HCT116 (cell line): ENCODE data around the gene PLP2. TPM values are rescaled to one million over a fixed set of nuclear protein-coding genes. Genes with fewer than 3 reads are reported as not detected.
A peak's percentile ranks its signal among the peaks of the same experiment; 100 is the strongest.

ENCODE experiments used
- ATAC-seq: fragments of 200-7000 bp; cut with Tn5 transposase; 2 replicates; pipeline ENCODE4 v1.9.1; 2020; ENCODE audit warnings: mild to moderate bottlenecking, moderate library complexity
- BruUV-seq: library from RNA; stranded (reverse); fragments of 400-500 nt; replicated peaks from 2 replicates; lab custom pipeline; 2021; lab: Mats Ljungman, UMichigan
- CTCF ChIA-PET: fragments of 300-600 bp; sonication (Branson Sonifier 250); formaldehyde crosslinking; loops from one replicate; lab custom pipeline; 2021; ENCODE audit warnings: antibody characterized with exemption; lab: Charles Lee
- POLR2A ChIA-PET: fragments of 300-600, 350-600 bp; sonication (Branson Sonifier 250); formaldehyde crosslinking; loops from one replicate; lab custom pipeline; 2021; ENCODE audit warnings: antibody characterized with exemption; lab: Charles Lee
- RAD21 ChIA-PET, 2 experiments: fragments of 300-600 bp; sonication (Branson Sonifier 250); formaldehyde crosslinking; loops; one replicate each; lab custom pipeline; 2023; ENCODE audit warnings: low total read pairs in 2 of 2; ENCODE audit not compliant: uncharacterized antibody in 2 of 2, unreplicated experiment in 2 of 2, low non-redundant PET in 1 of 2; lab: Charles Lee
- DNase-seq: peaks from one replicate; pipeline ENCODE4 v3.0.0-alpha.2; 2010; ENCODE audit warnings: low read depth, low spot score
- H2AFZ ChIP-seq: fragments of 200-600 bp; shearing (Covaris generic), sonication (generic); 2 replicates; pipeline ENCODE4 v1.6.1; 2017; ENCODE audit warnings: low read depth, mixed run types, mixed read lengths, antibody characterized with exemption, low read length; ENCODE audit not compliant: poor library complexity, severe bottlenecking
- H3K27ac ChIP-seq: 2 replicates; pipeline ENCODE4 v1.5.1; 2012; ENCODE audit warnings: low read depth, low read length
- H3K27me3 ChIP-seq: fragments of 200-600 bp; sonication (generic); 2 replicates; pipeline ENCODE4 v1.6.1; 2016; ENCODE audit warnings: mixed run types, low read length, mixed read lengths; ENCODE audit not compliant: insufficient read depth
- H3K36me3 ChIP-seq, 2 experiments: fragments of 200-500 bp in 1 of 2; fragments of 200-600 bp in 1 of 2; sonication (Bioruptor generic) in 1 of 2; sonication (generic) in 1 of 2; 2 replicates each; pipeline versions ENCODE4 v1.5.1 to v1.6.1; 2014 to 2016; ENCODE audit warnings: low read length in 2 of 2, inconsistent platforms in 1 of 2, mixed read lengths in 1 of 2, mixed run types in 1 of 2; ENCODE audit not compliant: insufficient read depth in 2 of 2, control insufficient read depth in 1 of 2
- H3K4me1 ChIP-seq, 2 experiments: fragments of 200-600 bp in 1 of 2; sonication (generic) in 1 of 2; 2 replicates each; pipeline versions ENCODE4 v1.5.1 to v1.6.1; 2012 to 2017; ENCODE audit warnings: low read length in 2 of 2, inconsistent platforms in 1 of 2, mild to moderate bottlenecking in 1 of 2, mixed read lengths in 1 of 2, mixed run types in 1 of 2, moderate library complexity in 1 of 2; ENCODE audit not compliant: insufficient read depth in 2 of 2, control insufficient read depth in 1 of 2
- H3K4me2 ChIP-seq: fragments of 200-600 bp; sonication (generic); 2 replicates; pipeline ENCODE4 v1.6.1; 2017; ENCODE audit warnings: mixed run types, low read length, mixed read lengths
- H3K4me3 ChIP-seq, 2 experiments: fragments of 200-600 bp in 1 of 2; sonication (generic) in 1 of 2; replicated peaks in 1 of 2; 2 replicates each; pipeline ENCODE4 v1.5.1; 2011 to 2016; ENCODE audit warnings: low read length in 2 of 2, control low read depth in 1 of 2, low read depth in 1 of 2, mild to moderate bottlenecking in 1 of 2, mixed read lengths in 1 of 2, mixed run types in 1 of 2
- H3K79me2 ChIP-seq: fragments of 200-600 bp; sonication (generic); 2 replicates; pipeline ENCODE4 v1.6.1; 2017; ENCODE audit warnings: mild to moderate bottlenecking, mixed run types, low read length, moderate library complexity, mixed read lengths; ENCODE audit not compliant: insufficient read depth
- H3K9ac ChIP-seq: fragments of 200-600 bp; sonication (generic); 2 replicates; pipeline ENCODE4 v1.6.1; 2016; ENCODE audit warnings: low read length, mixed read lengths
- H3K9me2 ChIP-seq: fragments of 200-600 bp; sonication (generic), shearing (Covaris generic); 2 replicates; pipeline ENCODE4 v1.6.1; 2017; ENCODE audit warnings: mixed run types, mild to moderate bottlenecking, moderate library complexity; ENCODE audit not compliant: insufficient read depth
- H3K9me3 ChIP-seq, 2 experiments: fragments of 200-500 bp in 1 of 2; fragments of 200-600 bp in 1 of 2; sonication (Bioruptor generic) in 1 of 2; sonication (generic) in 1 of 2; 2 replicates each; pipeline ENCODE4 v1.6.1; 2014 to 2017; ENCODE audit warnings: low read length in 2 of 2, mixed read lengths in 2 of 2, inconsistent platforms in 1 of 2, low read depth in 1 of 2, mild to moderate bottlenecking in 1 of 2, mixed run types in 1 of 2, moderate library complexity in 1 of 2; ENCODE audit not compliant: control insufficient read depth in 1 of 2, insufficient read depth in 1 of 2
- H4K20me1 ChIP-seq: fragments of 200-600 bp; sonication (generic), shearing (Covaris generic); 2 replicates; pipeline ENCODE4 v1.6.1; 2017; ENCODE audit warnings: mixed run types, mild to moderate bottlenecking, moderate library complexity; ENCODE audit not compliant: insufficient read depth
- CTCF ChIP-seq, 3 experiments: fragments of 200-600 bp in 1 of 3; sonication (generic) in 1 of 3; IDR thresholded peaks in 2 of 3; conservative IDR thresholded peaks in 1 of 3; 2 replicates each; pipeline ENCODE4 v1.5.1; 2012 to 2017; ENCODE audit warnings: low read depth in 2 of 3, low read length in 2 of 3, antibody characterized with exemption in 1 of 3, borderline replicate concordance in 1 of 3, control low read depth in 1 of 3, mild to moderate bottlenecking in 1 of 3, mixed read lengths in 1 of 3, mixed run types in 1 of 3, moderate library complexity in 1 of 3; ENCODE audit not compliant: insufficient read depth in 1 of 3
- JUND ChIP-seq: IDR thresholded peaks from 2 replicates; pipeline ENCODE4 v1.6.1; 2012
- POLR2AphosphoS5 ChIP-seq: IDR thresholded peaks from 2 replicates; pipeline ENCODE4 v1.6.1; 2011; ENCODE audit warnings: mild to moderate bottlenecking, low read depth, low read length, moderate library complexity
- SIN3A ChIP-seq: IDR thresholded peaks from 2 replicates; pipeline ENCODE4 v1.6.1; 2012; ENCODE audit warnings: low read depth
- ZFX ChIP-seq: fragments of 450-650 bp; IDR thresholded peaks from 2 replicates; pipeline ENCODE4 v1.6.1; 2017
- intact Hi-C: fragments of 100-400 bp; cut with micrococcal nuclease; formaldehyde crosslinking; loops from 2 replicates; pipeline ENCODE4 v1.10.0; 2022
- total RNA-seq: library from RNA; stranded (reverse); gene quantifications from one replicate; pipeline ENCODE4 v1.2.1, GENCODE V29; 2021; ENCODE audit not compliant: unreplicated experiment

The PLP2 gene
- total RNA-seq, 1 experiment from 2014 or later: 207 TPM

- peaks cover 3% of the 10 kb centered on the region in 2 experiments; a peak in 2 of 4 replicates for H3K36me3 ChIP-seq
- intact Hi-C loops: no loop called here
- peak within 1 kb of the TSS; percentile 82 for H3K9ac ChIP-seq
- DNase-seq (no peak), ATAC-seq (peak; percentile 18)
- ChIA-PET POLR2A (no interaction called here), RAD21 (no interaction called here), CTCF (interaction anchor here (0.6 kb wide), 1 partner anchor 638 kb away, joined by 3 read pairs; no protein-coding TSS in a partner anchor)
- H3K27ac ChIP-seq: peak within 1 kb of the TSS; percentile 84
- TF ChIP-seq JUND (no peak), SIN3A (no peak), POLR2AphosphoS5 (peak; percentile 71), ZFX (peak; percentile 23; the same call in 1 of the 2 replicates), CTCF (IDR thresholded peaks at IDR 0.05 in 2 of 3, conservative IDR thresholded peaks at IDR 0.05 in 1 of 3; ENCODE audit: borderline replicate concordance in 1 of 3, insufficient read depth in 1 of 3, low read depth in 2 of 3, low read length in 2 of 3) (peak in 2 of 3 experiments; percentile 30 to 41; a peak in 2 of 6 replicates)
- peaks cover 24% of the 10 kb centered on the region for H3K79me2 ChIP-seq
- H3K9me2 ChIP-seq: no peaks in the 10 kb centered on the region
- no peaks in the 10 kb centered on the region for H4K20me1 ChIP-seq
- peak within 1 kb of the TSS; percentile 89 for H3K4me2 ChIP-seq
- H3K4me1 ChIP-seq: peaks cover 14 to 37% of the 10 kb centered on the region in 2 experiments
- H3K4me3 ChIP-seq: peak within 1 kb of the TSS; percentile 71 to 81
- BruUV-seq: TSS peak; percentile 41
- no peak within 1 kb of the TSS for H2AFZ ChIP-seq
- H3K27me3 ChIP-seq: no peaks in the 10 kb centered on the region
- H3K9me3 ChIP-seq: no peaks in the 10 kb centered on the region
Measured at GRCh38 chrX:49186125-49187027, 14.7 kb downstream of the PLP2 start, which contains the start of gene PRICKLE3. TSS of gene PRICKLE3 (minus strand) at chrX:49186373. CDS start at chrX:49186297, 76 bp downstream.
